H9 (cell line): ENCODE data around the gene RAB15. TPM values are rescaled to one million over a fixed set of nuclear protein-coding genes. Genes with fewer than 3 reads are reported as not detected.

ENCODE experiments used
- DNase-seq: peaks from one replicate; pipeline ENCODE4 v3.0.0-alpha.2; 2017
- H2AFZ ChIP-seq: one replicate; pipeline ENCODE4 v1.6.1; 2013; ENCODE audit warnings: mild to moderate bottlenecking, low read length, control low read depth, moderate library complexity
- H2AK5ac ChIP-seq: 2 replicates; pipeline ENCODE4 v1.6.1; 2013; ENCODE audit warnings: low read length, control low read depth, mixed read lengths; ENCODE audit not compliant: insufficient read length
- H2BK120ac ChIP-seq: one replicate; pipeline ENCODE4 v1.6.1; 2013; ENCODE audit warnings: low read depth, mild to moderate bottlenecking, low read length, control low read depth, inconsistent platforms; ENCODE audit not compliant: poor library complexity, severe bottlenecking
- H2BK12ac ChIP-seq: 2 replicates; pipeline ENCODE4 v1.6.1; 2013; ENCODE audit warnings: low read length, control low read depth, mixed read lengths, low read depth; ENCODE audit not compliant: insufficient read length
- H2BK15ac ChIP-seq: 2 replicates; pipeline ENCODE4 v1.6.1; 2013; ENCODE audit warnings: low read depth, low read length, control low read depth
- H2BK20ac ChIP-seq: one replicate; pipeline ENCODE4 v1.6.1; 2013; ENCODE audit warnings: low read depth, mild to moderate bottlenecking, low read length, control low read depth, inconsistent platforms; ENCODE audit not compliant: poor library complexity, severe bottlenecking
- H2BK5ac ChIP-seq: 2 replicates; pipeline ENCODE4 v1.6.1; 2013; ENCODE audit warnings: low read length, control low read depth, mixed read lengths; ENCODE audit not compliant: insufficient read length
- H3K14ac ChIP-seq: 2 replicates; pipeline ENCODE4 v1.6.1; 2013; ENCODE audit warnings: low read length, control low read depth; ENCODE audit not compliant: insufficient read depth
- H3K18ac ChIP-seq: 2 replicates; pipeline ENCODE4 v1.6.1; 2013; ENCODE audit warnings: low read depth, mild to moderate bottlenecking, mixed read lengths, low read length, control low read depth; ENCODE audit not compliant: insufficient read length
- H3K23ac ChIP-seq: 2 replicates; pipeline ENCODE4 v1.6.1; 2013; ENCODE audit warnings: low read length, control low read depth, mixed read lengths, low read depth; ENCODE audit not compliant: insufficient read length
- H3K23me2 ChIP-seq: 2 replicates; pipeline ENCODE4 v1.6.1; 2013; ENCODE audit warnings: low read depth, mild to moderate bottlenecking, mixed read lengths, low read length, control low read depth; ENCODE audit not compliant: insufficient read length, poor library complexity, severe bottlenecking
- H3K27ac ChIP-seq: 2 replicates; pipeline ENCODE4 v1.5.1; 2013; ENCODE audit warnings: low read length, control low read depth, mixed read lengths, low read depth; ENCODE audit not compliant: insufficient read length
- H3K27me3 ChIP-seq: 2 replicates; pipeline ENCODE4 v1.6.1; 2013; ENCODE audit warnings: low read length, control low read depth, inconsistent platforms; ENCODE audit not compliant: insufficient read depth
- H3K4ac ChIP-seq: 2 replicates; pipeline ENCODE4 v1.6.1; 2013; ENCODE audit warnings: low read depth, mild to moderate bottlenecking, control low read depth, inconsistent platforms, low read length, moderate library complexity
- H3K4me1 ChIP-seq: 2 replicates; pipeline ENCODE4 v1.6.1; 2013; ENCODE audit warnings: low read length, control low read depth, inconsistent platforms; ENCODE audit not compliant: insufficient read depth
- H3K4me2 ChIP-seq: 2 replicates; pipeline ENCODE4 v1.6.1; 2013; ENCODE audit warnings: low read length, control low read depth, mixed read lengths; ENCODE audit not compliant: insufficient read length, insufficient read depth
- H3K56ac ChIP-seq: 2 replicates; pipeline ENCODE4 v1.6.1; 2013; ENCODE audit warnings: low read depth, mild to moderate bottlenecking, mixed read lengths, low read length, control low read depth; ENCODE audit not compliant: insufficient read length
- H3K79me1 ChIP-seq: 2 replicates; pipeline ENCODE4 v1.6.1; 2013; ENCODE audit warnings: low read depth, mild to moderate bottlenecking, moderate library complexity, low read length, control low read depth, inconsistent platforms; ENCODE audit not compliant: insufficient read depth, poor library complexity, severe bottlenecking
- H3K79me2 ChIP-seq: 2 replicates; pipeline ENCODE4 v1.6.1; 2013; ENCODE audit warnings: low read length, control low read depth, inconsistent platforms; ENCODE audit not compliant: insufficient read depth
- H3K9ac ChIP-seq: 2 replicates; pipeline ENCODE4 v1.6.1; 2013; ENCODE audit warnings: low read length, control low read depth, mixed read lengths; ENCODE audit not compliant: insufficient read length; ENCODE audit errors: extremely low read depth
- H3K9me3 ChIP-seq: one replicate; pipeline ENCODE4 v1.6.1; 2013; ENCODE audit warnings: low read depth, low read length, inconsistent platforms; ENCODE audit not compliant: control insufficient read depth
- H3T11ph ChIP-seq: one replicate; pipeline ENCODE4 v1.6.1; 2013; ENCODE audit warnings: mild to moderate bottlenecking, low read length, control low read depth, inconsistent platforms
- H4K20me1 ChIP-seq: one replicate; pipeline ENCODE4 v1.6.1; 2013; ENCODE audit not compliant: control insufficient read depth, insufficient read length, insufficient read depth
- H4K5ac ChIP-seq: 2 replicates; pipeline ENCODE4 v1.6.1; 2013; ENCODE audit warnings: low read depth, mild to moderate bottlenecking, mixed read lengths, low read length, control low read depth; ENCODE audit not compliant: insufficient read length
- H4K8ac ChIP-seq: replicated peaks from 2 replicates; pipeline ENCODE4 v1.6.1; 2013; ENCODE audit warnings: low read length, control low read depth, mixed read lengths, low read depth; ENCODE audit not compliant: insufficient read length
- H4K91ac ChIP-seq: 2 replicates; pipeline ENCODE4 v1.6.1; 2013; ENCODE audit warnings: low read depth, mild to moderate bottlenecking, moderate library complexity, mixed read lengths, low read length, control low read depth; ENCODE audit not compliant: insufficient read length
- H3K27ac Mint-ChIP-seq, 3 experiments: 2 replicates in 2 of 3; 3 replicates in 1 of 3; pipeline ENCODE4 v1.8.0; 2020 to 2021; ENCODE audit warnings: mixed read lengths in 3 of 3, mild to moderate bottlenecking in 1 of 3, moderate library complexity in 1 of 3
- H3K27me3 Mint-ChIP-seq: 2 replicates; pipeline ENCODE4 v1.8.0; 2021; ENCODE audit warnings: low read depth, mild to moderate bottlenecking, moderate library complexity, mixed read lengths
- H3K36me3 Mint-ChIP-seq, 3 experiments: 2 replicates in 2 of 3; 3 replicates in 1 of 3; pipeline ENCODE4 v1.8.0; 2020 to 2021; ENCODE audit warnings: low read depth in 3 of 3, mixed read lengths in 3 of 3; ENCODE audit not compliant: insufficient read depth in 1 of 3
- H3K4me1 Mint-ChIP-seq, 2 experiments: 2 replicates each; pipeline ENCODE4 v1.8.0; 2020; ENCODE audit warnings: mixed read lengths in 2 of 2
- H3K4me3 Mint-ChIP-seq, 2 experiments: 2 replicates in 1 of 2; 3 replicates in 1 of 2; pipeline ENCODE4 v1.8.0; 2020 to 2021; ENCODE audit warnings: mild to moderate bottlenecking in 2 of 2, mixed read lengths in 2 of 2, moderate library complexity in 1 of 2
- H3K9me3 Mint-ChIP-seq, 2 experiments: 2 replicates in 1 of 2; 3 replicates in 1 of 2; pipeline ENCODE4 v1.8.0; 2020; ENCODE audit warnings: mild to moderate bottlenecking in 2 of 2, mixed read lengths in 2 of 2, moderate library complexity in 1 of 2
- WGBS: extraction: QIAGEN DNeasy Blood & Tissue Kit; methylation state at CpG from one replicate; pipeline ENCODE4 v1.1.7; 2013; ENCODE audit warnings: missing lambda C conversion rate, low lambda C conversion rate, mixed read lengths; ENCODE audit not compliant: insufficient read length; ENCODE audit errors: extremely low coverage; 5-methylcytosine and 5-hydroxymethylcytosine counted together
- total RNA-seq: library from RNA; stranded (reverse); gene quantifications from 2 replicates; pipeline ENCODE4 v1.2.1, GENCODE V29; 2021
- TF ChIP-seq, protein P1 (sequence below): fragments of 200-600 bp; sonication (generic); conservative IDR thresholded peaks from 3 replicates; pipeline ENCODE4 v1.8.0; 2021; ENCODE audit warnings: antibody characterized with exemption, mild to moderate bottlenecking

Gene RAB15
- total RNA-seq, 1 experiment from 2014 or later: 54.3 TPM

DNA sequence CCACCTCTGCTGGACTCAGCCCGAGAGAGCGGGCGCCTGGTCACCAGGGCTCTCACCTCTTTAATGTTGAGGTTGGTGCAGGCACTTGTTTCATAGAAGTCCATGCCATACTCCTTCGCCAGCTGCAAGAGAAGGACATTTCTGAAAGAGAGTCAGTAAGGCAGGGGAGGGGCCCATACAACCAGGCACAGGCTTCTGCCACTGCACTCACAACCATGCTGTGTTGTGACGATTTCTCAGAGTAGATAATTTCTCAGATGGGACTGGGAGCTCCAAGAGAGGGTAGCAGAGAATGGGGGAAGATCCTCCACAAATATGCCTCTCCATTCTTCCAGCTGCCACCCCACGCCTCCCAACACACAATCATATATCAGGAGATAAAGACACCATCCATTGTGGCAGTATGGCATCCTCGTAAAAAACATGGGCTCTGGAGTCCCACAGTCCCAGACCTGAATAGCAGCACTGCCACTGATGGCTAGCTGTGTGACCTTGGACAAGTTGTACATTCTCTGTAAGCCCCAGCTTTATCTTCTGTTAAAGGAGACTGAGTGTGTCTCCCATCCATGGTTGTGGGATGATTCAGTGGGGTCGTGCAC is 23.4 kb downstream of the RAB15 start:
- H3K36me3 Mint-ChIP-seq: peaks cover 14 to 71% (median 51%) of the 10 kb centered on the region in 3 experiments
- no peak overlapping the region for H3K27ac Mint-ChIP-seq

More for the DNA sequence above, 23.4 kb downstream of the RAB15 start:
- Mint-ChIP-seq H3K9me3 (no peaks in the 10 kb centered on the region), H3K4me1 (peaks cover 15 to 20% of the 10 kb centered on the region in 2 experiments), H3K27me3 (no peaks in the 10 kb centered on the region), H3K4me3 (no peak overlapping the region)
- no peak overlapping the region for H3K9ac ChIP-seq
- no peak overlapping the region for H4K8ac ChIP-seq
- no peak overlapping the region for H2BK120ac ChIP-seq
- no peak overlapping the region for H2AK5ac ChIP-seq
- no peaks in the 10 kb centered on the region for H3K9me3 ChIP-seq
- no peak overlapping the region for H3K56ac ChIP-seq
- no peaks in the 10 kb centered on the region for H4K20me1 ChIP-seq
- H2BK12ac ChIP-seq: no peak overlapping the region
- no peak overlapping the region for H3K18ac ChIP-seq
- no peak overlapping the region for H2BK15ac ChIP-seq
- no peak overlapping the region for H4K5ac ChIP-seq
- H3K23me2 ChIP-seq: no peaks in the 10 kb centered on the region
- no peak overlapping the region for H4K91ac ChIP-seq
- H2BK5ac ChIP-seq: no peak overlapping the region
- H3K79me1 ChIP-seq: no peaks in the 10 kb centered on the region
- H3K27me3 ChIP-seq: no peaks in the 10 kb centered on the region
- DNase-seq: no peak
- H3K4me1 ChIP-seq: no peaks in the 10 kb centered on the region
- TF ChIP-seq, protein P1, sequence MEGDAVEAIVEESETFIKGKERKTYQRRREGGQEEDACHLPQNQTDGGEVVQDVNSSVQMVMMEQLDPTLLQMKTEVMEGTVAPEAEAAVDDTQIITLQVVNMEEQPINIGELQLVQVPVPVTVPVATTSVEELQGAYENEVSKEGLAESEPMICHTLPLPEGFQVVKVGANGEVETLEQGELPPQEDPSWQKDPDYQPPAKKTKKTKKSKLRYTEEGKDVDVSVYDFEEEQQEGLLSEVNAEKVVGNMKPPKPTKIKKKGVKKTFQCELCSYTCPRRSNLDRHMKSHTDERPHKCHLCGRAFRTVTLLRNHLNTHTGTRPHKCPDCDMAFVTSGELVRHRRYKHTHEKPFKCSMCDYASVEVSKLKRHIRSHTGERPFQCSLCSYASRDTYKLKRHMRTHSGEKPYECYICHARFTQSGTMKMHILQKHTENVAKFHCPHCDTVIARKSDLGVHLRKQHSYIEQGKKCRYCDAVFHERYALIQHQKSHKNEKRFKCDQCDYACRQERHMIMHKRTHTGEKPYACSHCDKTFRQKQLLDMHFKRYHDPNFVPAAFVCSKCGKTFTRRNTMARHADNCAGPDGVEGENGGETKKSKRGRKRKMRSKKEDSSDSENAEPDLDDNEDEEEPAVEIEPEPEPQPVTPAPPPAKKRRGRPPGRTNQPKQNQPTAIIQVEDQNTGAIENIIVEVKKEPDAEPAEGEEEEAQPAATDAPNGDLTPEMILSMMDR: no peak
- H3T11ph ChIP-seq: no peak overlapping the region
- no peaks in the 10 kb centered on the region for H3K79me2 ChIP-seq
- no peak overlapping the region for H2BK20ac ChIP-seq
- no peak overlapping the region for H2AFZ ChIP-seq
- no peak overlapping the region for H3K14ac ChIP-seq
- H3K23ac ChIP-seq: no peak overlapping the region
- H3K4ac ChIP-seq: no peak overlapping the region
- no CpG with 5 or more reads among the region's 8 CpGs for WGBS
- no peak overlapping the region for H3K27ac ChIP-seq
- H3K4me2 ChIP-seq: no peak overlapping the region
